T follicular helper cell (primary cell): ENCODE measurements around the gene NT5DC2.

ENCODE experiments used
- DNase-seq: peaks from one replicate; pipeline ENCODE4 v3.0.0-alpha.2; 2020; ENCODE audit warnings: low read depth
- total RNA-seq, 2 experiments: gene quantifications; one replicate each; lab custom pipeline; 2026; lab: John Stamatoyannopoulos, UW

NT5DC2 gene
- 8.3 to 10.9 reads per million in 2 experiments for total RNA-seq

- peak; percentile 44 for DNase-seq
Measured at GRCh38 chr3:52533623-52534280, at the start of gene NT5DC2. Gene NT5DC2 (minus strand): TSS chr3:52533857. CDS start chr3:52533737, 120 bp downstream.

GRCh38 chr3:52574056-52574965 lies 40.7 kb upstream of the NT5DC2 start:
- DNase-seq = no peak

GRCh38 chr3:52572221-52572620 lies 38.6 kb upstream of the NT5DC2 start:
- no peak for DNase-seq

GRCh38 chr3:52570076-52570475 lies 36.4 kb upstream of the NT5DC2 start:
- DNase-seq = no peak

- DNase-seq = no peak
Measured at GRCh38 chr3:52568069-52568468, 34.4 kb upstream of the NT5DC2 start.

GRCh38 chr3:52563984-52564383 lies 30.3 kb upstream of the NT5DC2 start:
- DNase-seq = no peak

GRCh38 chr3:52561028-52561747 lies 27.5 kb upstream of the NT5DC2 start:
- no peak for DNase-seq

GRCh38 chr3:52558436-52558835 lies 24.8 kb upstream of the NT5DC2 start:
- no peak for DNase-seq

GRCh38 chr3:52557011-52557960 lies 23.6 kb upstream of the NT5DC2 start:
- DNase-seq = no peak

- no peak for DNase-seq
Measured at GRCh38 chr3:52555056-52555455, 21.4 kb upstream of the NT5DC2 start.

- no peak for DNase-seq
Measured at GRCh38 chr3:52554026-52554755, 20.5 kb upstream of the NT5DC2 start.

- no peak for DNase-seq
Measured at GRCh38 chr3:52552089-52552488, 18.4 kb upstream of the NT5DC2 start.

GRCh38 chr3:52551118-52551517 lies 17.5 kb upstream of the NT5DC2 start:
- DNase-seq = no peak

GRCh38 chr3:52547143-52547542 lies 13.5 kb upstream of the NT5DC2 start:
- DNase-seq = no peak

- no peak for DNase-seq
Measured at GRCh38 chr3:52546111-52546901, 12.6 kb upstream of the NT5DC2 start.

GRCh38 chr3:52544937-52545336 lies 11.3 kb upstream of the NT5DC2 start:
- no peak for DNase-seq

- DNase-seq = no peak
Measured at GRCh38 chr3:52541050-52541449, 7.4 kb upstream of the NT5DC2 start.

GRCh38 chr3:52539010-52539653 lies 5.5 kb upstream of the NT5DC2 start:
- no peak for DNase-seq

- DNase-seq = no peak
Measured at GRCh38 chr3:52537726-52538421, 4.2 kb upstream of the NT5DC2 start.
